AG09319 (cell line): ENCODE results near the gene GPR18.

ENCODE experiments used
- DNase-seq: peaks from one replicate; pipeline ENCODE4 v3.0.0-alpha.2; 2010; ENCODE audit warnings: low read depth; ENCODE audit errors: extremely low read depth
- CTCF ChIP-seq: IDR thresholded peaks from 2 replicates; pipeline ENCODE4 v1.5.1; 2011; ENCODE audit warnings: low read depth, mild to moderate bottlenecking, inconsistent platforms, low read length, moderate library complexity

GPR18 gene

GRCh38 chr13:99302637-99303505, 44.7 kb upstream of the GPR18 start:
- no peak for DNase-seq
- TF ChIP-seq CTCF: no peak

- DNase-seq: no peak
- no peak for TF ChIP-seq CTCF
These were observed 43.9 kb upstream of the GPR18 start for GRCh38 chr13:99301913-99302636.

- no peak for TF ChIP-seq CTCF
- no peak for DNase-seq
These were observed 43.1 kb upstream of the GPR18 start for GRCh38 chr13:99301056-99301838.

- DNase-seq: no peak
- TF ChIP-seq CTCF: no peak
These were observed 41.8 kb upstream of the GPR18 start for GRCh38 chr13:99299920-99300341.

- no peak for DNase-seq
- no peak for TF ChIP-seq CTCF
These were observed 41.2 kb upstream of the GPR18 start for GRCh38 chr13:99299256-99299919.

GRCh38 chr13:99298056-99298455, 39.9 kb upstream of the GPR18 start:
- TF ChIP-seq CTCF: no peak
- DNase-seq: no peak
